Ovary (tissue), 9 donors: ENCODE results near the gene SCAMP2. TPM values are rescaled to one million over a fixed set of nuclear protein-coding genes. Genes with fewer than 3 reads are reported as not detected.

Source experiments
- DNase-seq, 5 donors: peaks; one replicate each; pipeline ENCODE4 v3.0.0-alpha.2; 2019 to 2020
- H3K27ac ChIP-seq, 2 donors: fragments of 200-600 bp; one replicate each; pipeline versions ENCODE4 v1.5.1 to v1.8.0; 2019 to 2022
- H3K27me3 ChIP-seq: fragments of 200-600 bp; one replicate; pipeline ENCODE4 v1.8.0; 2022
- H3K36me3 ChIP-seq: fragments of 200-600 bp; sonication (generic); one replicate; pipeline ENCODE4 v1.5.1; 2019
- H3K4me1 ChIP-seq: one replicate; pipeline ENCODE4 v1.8.1; 2013; ENCODE audit warnings: mild to moderate bottlenecking, moderate library complexity; ENCODE audit not compliant: insufficient read depth
- H3K4me3 ChIP-seq: fragments of 200-600 bp; sonication (generic); one replicate; pipeline ENCODE4 v1.5.1; 2017
- H3K9me3 ChIP-seq, 2 donors: fragments of 200-600 bp in 1 of 2; sonication (generic) in 1 of 2; one replicate each; pipeline versions ENCODE4 v1.5.1 to v1.8.1; 2013 to 2019; ENCODE audit warnings: mild to moderate bottlenecking in 1 of 2, moderate library complexity in 1 of 2
- EP300 ChIP-seq: sonication (generic); formaldehyde crosslinking; IDR thresholded peaks from one replicate; pipeline ENCODE4 v1.6.1; 2017; ENCODE audit warnings: antibody characterized with exemption
- POLR2A ChIP-seq: fragments of 450-650 bp; IDR thresholded peaks from one replicate; pipeline ENCODE4 v1.6.1; 2017; ENCODE audit warnings: antibody characterized with exemption, mild to moderate bottlenecking, moderate library complexity
- WGBS, 3 donors: extraction: QIAGEN DNeasy Blood & Tissue Kit in 1 of 3; methylation state at CpG; one replicate each; pipeline versions ENCODE4 v1.1.5 to v1.1.7; 2013 to 2017; 5-methylcytosine and 5-hydroxymethylcytosine counted together
- intact Hi-C, 4 donors: fragments of 100-400 bp; cut with DNase I; formaldehyde crosslinking; loops; one replicate each; pipeline versions ENCODE4 v1.11.0 to v1.15.1; 2022 to 2023
- polyA plus RNA-seq, 2 donors: library from polyadenylated mRNA; stranded (reverse); fragments of 200-250 nt in 1 of 2; fragments of 350-450 nt in 1 of 2; fragmentation: Illumina TruSeq in 1 of 2; extraction: RNeasy Lipid Tissue Mini Kit (QIAGEN cat#74804) in 1 of 2; gene quantifications; one replicate each; pipeline ENCODE4 v1.2.3, GENCODE V29; 2013 to 2014
- total RNA-seq, 7 donors: library from RNA; depleted of rRNA in 2 of 7; stranded (reverse); fragments of >200 nt in 2 of 7; fragmentation: NEBNext Ultra II Directional in 3 of 7; extraction: Animal tissue kit (Norgen Biotek cat#: 25700) in 3 of 7; gene quantifications; one replicate each; pipeline versions ENCODE4 v1.1.0 to v1.2.4, GENCODE V29; 2016 to 2023
- TF ChIP-seq, protein P1 (sequence below), 3 donors: fragments of 450-650 bp in 2 of 3; fragments of 200-600 bp in 1 of 3; IDR thresholded peaks; one replicate each; pipeline versions ENCODE4 v1.5.1 to v1.8.0; 2016 to 2022; ENCODE audit warnings: antibody characterized with exemption in 3 of 3, mild to moderate bottlenecking in 1 of 3
- donor health status: DM: no; HTN: no; CAD: no; lungs with moderate emphysema.
- donor health status: DM: no; HTN: no; CAD: no.
- donor health status: Bipolar disorder and iron deficiency.
- donor health status: DM: yes; HTN: yes; CAD: no.
- donor health status: DM: no; HTN: no; CAD: no.
- donor health status: DM: yes; HTN: yes; CAD: no.

SCAMP2 gene
- total and polyA plus RNA-seq, 9 donors, result 22.9 to 65.5 (median 53.1) TPM

DNA sequence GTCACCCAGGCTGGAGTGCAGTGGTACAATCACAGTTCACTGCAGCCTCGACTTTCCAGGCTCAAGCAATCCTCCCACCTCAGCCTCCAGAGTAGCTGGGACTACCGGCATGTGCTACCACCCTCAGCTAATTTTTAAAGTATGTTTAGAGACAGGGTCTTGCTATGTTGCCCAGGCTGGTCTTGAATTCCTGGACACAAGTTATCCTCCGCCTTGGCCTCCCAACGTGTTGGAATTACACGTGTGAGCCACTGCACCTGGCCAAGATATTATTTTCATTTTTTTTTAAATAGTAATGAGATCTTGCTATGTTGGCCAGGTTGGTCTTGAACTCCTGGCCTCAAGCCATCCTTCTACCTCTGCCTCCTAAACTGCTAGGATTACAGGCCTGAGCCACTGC lies 12.3 kb upstream of the SCAMP2 start:
- WGBS, 3 donors, result 72 to 86% (median 76%) methylated on average over 5 of the region's 5 CpGs
- no peak for DNase-seq
- Histone ChIP-seq H3K27ac (no peak overlapping the region), H3K4me3 (no peak overlapping the region), H3K9me3 (no peaks in the 10 kb centered on the region), H3K27me3 (no peaks in the 10 kb centered on the region), H3K4me1 (peaks cover 12% of the 10 kb centered on the region), H3K36me3 (no peaks in the 10 kb centered on the region)
- intact Hi-C loops, result no loop called here
- TF ChIP-seq EP300 (no peak), POLR2A (no peak)

DNA sequence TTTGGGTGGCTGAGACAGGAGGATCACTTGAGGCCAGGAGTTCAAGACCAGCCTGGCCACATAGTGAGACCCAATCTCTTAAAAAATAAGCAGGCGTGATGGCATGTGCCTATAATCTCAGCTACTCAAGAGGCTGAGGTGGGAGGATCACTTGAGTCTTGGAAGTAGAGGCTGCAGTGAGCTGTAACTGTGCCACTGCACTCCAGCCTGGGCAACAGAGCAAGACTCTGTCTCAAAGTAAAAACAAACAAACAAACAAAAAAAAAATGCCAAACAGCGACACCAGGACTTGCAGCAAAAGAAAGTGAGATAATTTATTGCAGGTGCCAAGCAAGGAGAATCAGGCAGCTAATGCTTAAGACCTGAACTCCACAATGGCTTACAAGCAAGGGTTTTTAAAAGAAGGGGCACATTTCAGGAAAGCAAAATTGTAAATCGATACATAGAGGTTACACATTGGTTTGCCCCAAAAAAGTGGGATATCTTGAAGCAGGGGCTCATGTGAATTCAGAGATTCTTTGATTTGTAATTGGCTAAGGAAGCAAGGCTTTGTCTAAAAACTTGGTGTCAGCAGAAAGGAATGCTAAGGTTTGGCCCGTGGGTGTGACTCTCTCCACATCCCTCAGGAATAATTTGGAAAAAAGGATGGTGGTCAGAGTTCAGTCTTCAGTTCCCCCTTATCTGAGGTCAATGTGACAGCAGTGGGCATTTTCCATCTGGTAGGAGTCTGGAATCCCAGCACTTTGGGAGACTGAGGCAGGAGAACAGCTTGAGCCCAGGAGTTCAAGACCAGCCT lies 11.5 kb upstream of the SCAMP2 start:
- Histone ChIP-seq H3K36me3 (no peaks in the 10 kb centered on the region), H3K27ac (no peak overlapping the region), H3K9me3 (no peaks in the 10 kb centered on the region), H3K4me1 (peaks cover 10% of the 10 kb centered on the region), H3K4me3 (no peak overlapping the region), H3K27me3 (no peaks in the 10 kb centered on the region)
- intact Hi-C loops, result no loop called here
- DNase-seq, result no peak
- TF ChIP-seq POLR2A, result no peak
- TF ChIP-seq EP300, result no peak
- TF ChIP-seq, protein P1, sequence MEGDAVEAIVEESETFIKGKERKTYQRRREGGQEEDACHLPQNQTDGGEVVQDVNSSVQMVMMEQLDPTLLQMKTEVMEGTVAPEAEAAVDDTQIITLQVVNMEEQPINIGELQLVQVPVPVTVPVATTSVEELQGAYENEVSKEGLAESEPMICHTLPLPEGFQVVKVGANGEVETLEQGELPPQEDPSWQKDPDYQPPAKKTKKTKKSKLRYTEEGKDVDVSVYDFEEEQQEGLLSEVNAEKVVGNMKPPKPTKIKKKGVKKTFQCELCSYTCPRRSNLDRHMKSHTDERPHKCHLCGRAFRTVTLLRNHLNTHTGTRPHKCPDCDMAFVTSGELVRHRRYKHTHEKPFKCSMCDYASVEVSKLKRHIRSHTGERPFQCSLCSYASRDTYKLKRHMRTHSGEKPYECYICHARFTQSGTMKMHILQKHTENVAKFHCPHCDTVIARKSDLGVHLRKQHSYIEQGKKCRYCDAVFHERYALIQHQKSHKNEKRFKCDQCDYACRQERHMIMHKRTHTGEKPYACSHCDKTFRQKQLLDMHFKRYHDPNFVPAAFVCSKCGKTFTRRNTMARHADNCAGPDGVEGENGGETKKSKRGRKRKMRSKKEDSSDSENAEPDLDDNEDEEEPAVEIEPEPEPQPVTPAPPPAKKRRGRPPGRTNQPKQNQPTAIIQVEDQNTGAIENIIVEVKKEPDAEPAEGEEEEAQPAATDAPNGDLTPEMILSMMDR (IDR thresholded peaks at IDR 0.05), result no peak
- WGBS, 3 donors, result 61 to 72% (median 66%) methylated on average over 4 of the region's 4 CpGs

DNA sequence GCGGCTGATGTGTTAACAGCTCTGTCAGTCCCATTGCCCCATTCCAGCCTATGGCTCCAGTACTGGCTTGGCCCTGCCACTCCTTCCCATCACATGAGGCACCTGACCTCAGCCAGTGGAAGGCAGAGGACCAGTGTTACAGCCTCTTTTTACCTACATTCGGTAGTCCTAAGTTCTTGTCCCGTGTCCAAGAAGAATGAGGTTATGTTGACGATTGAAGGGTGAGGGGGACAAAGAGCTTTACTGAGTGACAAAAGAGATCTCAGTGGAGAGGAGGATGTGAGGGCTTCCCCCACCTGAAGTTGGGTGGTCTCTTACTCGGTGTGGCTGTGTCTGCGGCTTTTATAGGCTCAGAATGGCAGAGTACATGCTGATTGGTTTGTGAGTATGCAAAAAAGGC lies 9.4 kb upstream of the SCAMP2 start:
- Histone ChIP-seq H3K36me3 (no peaks in the 10 kb centered on the region), H3K4me3 (no peak overlapping the region), H3K27me3 (no peaks in the 10 kb centered on the region), H3K9me3 (no peaks in the 10 kb centered on the region), H3K4me1 (no peaks in the 10 kb centered on the region), H3K27ac (no peak overlapping the region)
- TF ChIP-seq, protein P1 (IDR thresholded peaks at IDR 0.05), result no peak
- TF ChIP-seq EP300 (no peak), POLR2A (no peak)
- 90 to 91% (median 90%) methylated on average over 6 of the region's 6 CpGs for WGBS, 3 donors
- intact Hi-C loops, result no loop called here
- DNase-seq, result no peak

DNA sequence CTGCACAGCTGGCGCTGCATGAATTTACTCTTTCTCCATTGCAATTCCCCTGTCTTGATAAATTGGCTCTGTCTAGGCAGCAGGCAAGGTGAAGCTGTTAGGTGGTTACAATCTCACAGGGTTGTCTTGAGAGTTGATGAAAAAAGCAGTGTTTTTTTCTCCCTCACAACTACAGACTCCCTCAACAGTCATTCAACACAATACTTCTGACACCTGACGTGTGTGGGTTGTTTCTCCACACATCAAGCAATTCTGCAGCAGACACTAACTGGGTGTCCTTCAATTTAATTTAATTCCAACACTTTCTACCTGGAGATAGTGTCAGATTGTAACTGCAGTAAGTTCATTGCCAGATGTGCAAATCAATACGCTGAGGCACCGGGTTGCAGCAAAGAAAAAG lies 5.1 kb upstream of the SCAMP2 start:
- Histone ChIP-seq H3K27ac (no peak overlapping the region), H3K36me3 (no peaks in the 10 kb centered on the region), H3K9me3 (no peaks in the 10 kb centered on the region), H3K27me3 (no peaks in the 10 kb centered on the region), H3K4me3 (no peak overlapping the region), H3K4me1 (no peaks in the 10 kb centered on the region)
- no peak for DNase-seq
- intact Hi-C loops, result loop anchor here in 1 of 4 donors (10.0 kb wide), 1 partner anchor 63 kb away; the partner anchor contains the start of gene LMAN1L
- TF ChIP-seq EP300 (no peak), POLR2A (no peak)
- TF ChIP-seq, protein P1 (IDR thresholded peaks at IDR 0.05), result no peak
- 65 to 86% (median 70%) methylated on average over 4 of the region's 4 CpGs for WGBS, 3 donors

DNA sequence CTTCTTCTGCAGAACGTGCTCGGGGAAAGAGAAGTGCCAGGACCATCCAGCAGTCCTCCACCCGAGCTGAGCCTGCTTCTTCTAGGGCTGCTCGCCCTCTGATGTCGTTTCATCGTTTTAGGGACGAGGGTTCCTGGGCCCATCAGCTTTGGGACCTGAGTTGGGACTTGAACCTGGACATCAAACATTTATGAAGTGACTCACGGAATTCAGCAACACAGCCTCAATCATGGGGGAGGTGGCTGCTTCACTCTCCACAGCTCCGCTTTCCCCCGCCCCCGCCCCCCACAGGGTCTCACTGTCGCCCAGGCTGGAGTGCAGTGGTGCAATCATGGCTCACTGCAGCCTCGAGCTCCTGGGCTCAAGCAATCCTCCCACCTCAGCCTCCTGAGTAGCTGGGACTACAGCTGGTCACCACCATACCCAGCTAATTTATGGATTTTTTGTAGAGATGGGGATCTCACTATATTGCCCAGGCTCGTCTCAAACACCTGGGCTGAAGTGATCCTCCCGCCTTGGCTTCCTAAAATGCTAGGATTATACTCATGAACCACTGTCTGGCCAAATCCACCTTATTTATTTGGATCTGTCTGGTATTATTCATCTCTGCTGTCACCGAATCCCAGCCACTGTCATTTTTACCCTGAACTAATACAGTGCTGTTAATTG lies 725 bp upstream of the SCAMP2 start:
- H3K27me3 ChIP-seq, result no peaks in the 10 kb centered on the region
- peaks cover 3% of the 10 kb centered on the region for H3K4me1 ChIP-seq
- 19 to 26% (median 24%) methylated on average over 15 to 16 of the region's 16 CpGs for WGBS, 3 donors
- H3K27ac ChIP-seq, result peak overlapping the region in 1 of 2 donors; percentile 87
- no peaks in the 10 kb centered on the region for H3K36me3 ChIP-seq
- H3K4me3 ChIP-seq, result peak overlapping the region; percentile 89
- peak in 2 of 5 donors; percentile 45 to 48 for DNase-seq
- H3K9me3 ChIP-seq, result no peaks in the 10 kb centered on the region
- intact Hi-C loops, result loop anchor here in 1 of 4 donors (10.0 kb wide), 1 partner anchor 59 kb away; the partner anchor contains the start of gene LMAN1L
- TF ChIP-seq, protein P1 (IDR thresholded peaks at IDR 0.05), result no peak
- TF ChIP-seq EP300 (no peak), POLR2A (no peak)
